K562 (cell line): Measurements from ENCODE around the gene TUBB4B. TPM values are rescaled to one million over a fixed set of nuclear protein-coding genes. Genes with fewer than 3 reads are reported as not detected.

Source experiments
- ATAC-seq: fragments of 200-7000 bp; cut with Tn5 transposase; 3 replicates; pipeline ENCODE4 v1.9.1; 2020; ENCODE audit warnings: moderate library complexity
- BruUV-seq: library from RNA; stranded (reverse); fragments of 400-500 nt; replicated peaks from 2 replicates; lab custom pipeline; 2021; lab: Mats Ljungman, UMichigan
- CTCF ChIA-PET: fragments of 300-600 bp; formaldehyde crosslinking; extraction: SDS; loops from one replicate; lab custom pipeline; 2021; ENCODE audit warnings: low intra/inter-chr PET ratio; lab: Yijun Ruan, JAX
- POLR2A ChIA-PET: fragments of 300-600, 350-650 bp; sonication (Branson Sonifier 250); formaldehyde crosslinking; extraction: SDS; loops from one replicate; lab custom pipeline; 2021; ENCODE audit warnings: antibody characterized with exemption, inconsistent platforms; lab: Yijun Ruan, JAX
- DNase-seq, 4 experiments: peaks; one replicate each; pipeline versions ENCODE4 v3.0.0 to v3.0.0-alpha.2; 2011 to 2018; ENCODE audit warnings: low spot score in 3 of 4, mixed read lengths in 3 of 4; ENCODE audit errors: extremely low read depth in 1 of 4
- FAIRE-seq: peaks from 2 replicates; lab custom pipeline; 2011; peaks lifted over from hg19 to GRCh38; lab: Jason Lieb, UNC
- H2AFZ ChIP-seq: 2 replicates; pipeline ENCODE4 v1.6.0; 2011; ENCODE audit warnings: low read depth, low read length, control low read depth, inconsistent platforms
- H3K27ac ChIP-seq: fragments of 200-600 bp; 3 replicates; pipeline ENCODE4 v1.8.0; 2011; ENCODE audit warnings: low read depth, mild to moderate bottlenecking, control low read depth, inconsistent platforms, low read length, moderate library complexity, mixed read lengths; ENCODE audit errors: extremely low read depth
- H3K27me3 ChIP-seq, 2 experiments: fragments of 300-600 bp in 1 of 2; 2 replicates in 1 of 2; 3 replicates in 1 of 2; pipeline versions ENCODE4 v1.6.0 to v1.8.0; 2011; ENCODE audit warnings: inconsistent platforms in 2 of 2, low read length in 2 of 2, mild to moderate bottlenecking in 1 of 2, mixed read lengths in 1 of 2, moderate library complexity in 1 of 2; ENCODE audit not compliant: control insufficient read depth in 2 of 2, insufficient read depth in 2 of 2
- H3K36me3 ChIP-seq: fragments of 300-600 bp; 3 replicates; pipeline ENCODE4 v1.8.0; 2011; ENCODE audit warnings: mild to moderate bottlenecking, low read length, inconsistent platforms; ENCODE audit not compliant: control insufficient read depth, insufficient read depth
- H3K4me1 ChIP-seq, 2 experiments: fragments of 200-600 bp in 1 of 2; replicated peaks in 1 of 2; 2 replicates in 1 of 2; 3 replicates in 1 of 2; pipeline versions ENCODE4 v1.5.1 to v1.8.0; 2011; ENCODE audit warnings: inconsistent platforms in 2 of 2, low read length in 2 of 2, mild to moderate bottlenecking in 1 of 2, mixed read lengths in 1 of 2, moderate library complexity in 1 of 2; ENCODE audit not compliant: control insufficient read depth in 2 of 2, insufficient read depth in 2 of 2
- H3K4me2 ChIP-seq: 2 replicates; pipeline ENCODE4 v1.6.1; 2011; ENCODE audit warnings: low read length, control low read depth, inconsistent platforms, mixed read lengths; ENCODE audit not compliant: insufficient read depth
- H3K4me3 ChIP-seq: fragments of 200-600 bp; sonication (generic), shearing (Covaris generic); 2 replicates; pipeline ENCODE4 v1.5.1; 2016; ENCODE audit warnings: control low read depth, inconsistent platforms
- H3K79me2 ChIP-seq: fragments of 200-600 bp; 3 replicates; pipeline ENCODE4 v1.8.0; 2011; ENCODE audit warnings: low read length, inconsistent platforms; ENCODE audit not compliant: control insufficient read depth, insufficient read depth
- H3K9ac ChIP-seq, 2 experiments: 2 replicates each; pipeline versions ENCODE4 v1.6.0 to v1.6.1; 2011; ENCODE audit warnings: low read depth in 2 of 2, low read length in 2 of 2, control low read depth in 1 of 2, inconsistent platforms in 1 of 2, mild to moderate bottlenecking in 1 of 2, mixed read lengths in 1 of 2; ENCODE audit not compliant: insufficient read depth in 1 of 2
- H3K9me1 ChIP-seq: one replicate; pipeline ENCODE4 v1.6.0; 2011; ENCODE audit warnings: inconsistent platforms, mild to moderate bottlenecking, low read length, moderate library complexity; ENCODE audit not compliant: control insufficient read depth, insufficient read depth
- H3K9me3 ChIP-seq: replicated peaks from 2 replicates; pipeline ENCODE4 v1.5.1; 2011; ENCODE audit warnings: low read depth, low read length, inconsistent platforms; ENCODE audit not compliant: control insufficient read depth, insufficient read depth
- H4K20me1 ChIP-seq: replicated peaks from 2 replicates; pipeline ENCODE4 v1.6.1; 2011; ENCODE audit warnings: low read length, inconsistent platforms, mixed read lengths; ENCODE audit not compliant: control insufficient read depth, insufficient read depth
- HOXB6 ChIP-seq: fragments of 250-450 bp; sonication (Bioruptor Pico); IDR thresholded peaks from 2 replicates; pipeline ENCODE4 v1.5.1; 2022; ENCODE audit warnings: mild to moderate bottlenecking, borderline replicate concordance
- POLR2G ChIP-seq: fragments of 200-400 bp; formaldehyde crosslinking; IDR thresholded peaks from 2 replicates; pipeline ENCODE4 v1.6.1; 2017; ENCODE audit warnings: low read depth, mild to moderate bottlenecking, antibody characterized with exemption, low read length, moderate library complexity
- PRMT5 ChIP-seq: sonication (generic); formaldehyde crosslinking; IDR thresholded peaks from 2 replicates; pipeline ENCODE4 v1.5.0; 2020; ENCODE audit warnings: missing genetic modification reagents
- PYGO2 ChIP-seq: fragments of 450-650 bp; IDR thresholded peaks from 2 replicates; pipeline ENCODE4 v1.6.1; 2016; ENCODE audit warnings: mild to moderate bottlenecking, missing genetic modification characterization, moderate library complexity, missing compliant biosample characterization
- RAD21 ChIP-seq, 2 experiments: fragments of 250-450 bp in 1 of 2; fragments of 450-650 bp in 1 of 2; sonication (Bioruptor Pico) in 1 of 2; formaldehyde crosslinking in 1 of 2; IDR thresholded peaks in 1 of 2; conservative IDR thresholded peaks in 1 of 2; 2 replicates each; pipeline versions ENCODE4 v1.4.0 to v1.8.0; 2020 to 2022; ENCODE audit warnings: mild to moderate bottlenecking in 2 of 2, moderate library complexity in 1 of 2
- RBM39 ChIP-seq: fragments of 200-400 bp; formaldehyde crosslinking; optimal IDR thresholded peaks from 2 replicates; pipeline ENCODE3; 2018; ENCODE audit warnings: low read depth, low read length
- STAT6 ChIP-seq: sonication (generic); formaldehyde crosslinking; IDR thresholded peaks from 2 replicates; pipeline ENCODE4 v1.8.1; 2023; ENCODE audit warnings: mild to moderate bottlenecking, missing genetic modification reagents
- TSHZ1 ChIP-seq: fragments of 250-450 bp; sonication (Bioruptor Pico); IDR thresholded peaks from 2 replicates; pipeline ENCODE4 v1.4.0; 2020; ENCODE audit warnings: mild to moderate bottlenecking, moderate library complexity
- ZBTB33 ChIP-seq: sonication (generic); formaldehyde crosslinking; IDR thresholded peaks from 2 replicates; pipeline ENCODE4 v1.8.1; 2023; ENCODE audit warnings: mild to moderate bottlenecking, missing genetic modification reagents
- ZNF124 ChIP-seq: sonication (generic); formaldehyde crosslinking; IDR thresholded peaks from 2 replicates; pipeline ENCODE4 v1.8.1; 2022; ENCODE audit warnings: missing genetic modification reagents
- ZSCAN32 ChIP-seq: fragments of 450-650 bp; formaldehyde crosslinking; IDR thresholded peaks from 2 replicates; pipeline ENCODE4 v1.4.0; 2020; ENCODE audit warnings: mild to moderate bottlenecking, moderate library complexity
- WGBS: fragments of 100-300 bp; shearing (Covaris generic); methylation state at CpG from one replicate; pipeline ENCODE4 v1.1.6; 2016; ENCODE audit warnings: low coverage, mixed read lengths; ENCODE audit not compliant: insufficient coverage; ENCODE audit errors: missing lambda C conversion rate; 5-methylcytosine and 5-hydroxymethylcytosine counted together
- in situ Hi-C: fragments of 300-500 bp; cut with MboI; formaldehyde crosslinking; loops from 4 replicates; pipeline ENCODE4 v1.15.0; 2018; ENCODE audit warnings: inconsistent platforms, mixed read lengths
- intact Hi-C: fragments of 100-400 bp; cut with micrococcal nuclease; formaldehyde crosslinking; loops from 2 replicates; pipeline ENCODE4 v1.14.2; 2022
- polyA plus RNA-seq, 8 experiments: library from polyadenylated mRNA; depleted of rRNA in 4 of 8; stranded (reverse) in 5 of 8; unstranded in 3 of 8; fragments of >200 nt; fragmentation: Nextera tagmentation in 2 of 8; fragmentation: Illumina TruSeq in 1 of 8; extraction: Ambion mirVana in 2 of 8; extraction: Trizol in 1 of 8; gene quantifications; 2 replicates each; pipeline versions ENCODE4 v1.2.1 to v1.2.3, GENCODE V29; 2011 to 2014; ENCODE audit warnings: inconsistent platforms in 1 of 8, missing spikeins in 1 of 8
- total RNA-seq, 7 experiments: library from RNA; depleted of rRNA in 6 of 7; stranded (reverse); fragments of >200 nt in 6 of 7; fragmentation: Illumina TruSeq in 2 of 7; extraction: Trizol in 2 of 7; gene quantifications; 2 replicates each; pipeline versions ENCODE4 v1.2.1 to v1.2.3, GENCODE V29; 2011 to 2021; ENCODE audit warnings: low replicate concordance in 1 of 7

The TUBB4B gene
- total and polyA plus RNA-seq, 9 of the 15 experiments (the other 6 are each of a cell fraction or from before 2014, with no cell fraction given): 24.1 to 443 (median 268) TPM

GRCh38 chr9:137237759-137238726 is 3.0 kb upstream of the TUBB4B start:
- H3K4me3 ChIP-seq: no peak overlapping the region
- peak overlapping the region in 1 of 2 experiments; percentile 88; a peak in 2 of 4 replicates for H3K9ac ChIP-seq
- ATAC-seq: no peak
- peaks cover 15% of the 10 kb centered on the region for H4K20me1 ChIP-seq
- peaks cover 23 to 91% of the 10 kb centered on the region in 2 experiments for H3K4me1 ChIP-seq
- no TSS peak for BruUV-seq
- H3K9me3 ChIP-seq: no peaks in the 10 kb centered on the region
- no peak overlapping the region for H2AFZ ChIP-seq
- no peak for FAIRE-seq
- H3K27ac ChIP-seq: no peak overlapping the region
- peaks cover 19% of the 10 kb centered on the region for H3K36me3 ChIP-seq
- peaks cover 46% of the 10 kb centered on the region for H3K79me2 ChIP-seq
- in situ Hi-C loops: loop anchor here (25.0 kb wide), 1 partner anchor 451 kb away; the partner anchor contains the start of genes CCDC183 and TMEM141
- 68% methylated on average over 12 of the region's 13 CpGs for WGBS
- peaks cover 8% of the 10 kb centered on the region for H3K9me1 ChIP-seq
- POLR2A ChIA-PET: interaction anchor here (0.6 to 0.7 kb wide), 2 partner anchors 66 to 195 kb away, joined by 3 to 4 read pairs; partner anchors contain the start of gene TMEM210
- no peak for DNase-seq
- intact Hi-C loops: no loop called here
- CTCF ChIA-PET: interaction anchor here (1.2 kb wide), 1 partner anchor 191 kb away, joined by 7 read pairs; the partner anchor contains the start of gene NPDC1
- no peak overlapping the region for H3K4me2 ChIP-seq
- H3K27me3 ChIP-seq: no peaks in the 10 kb centered on the region
- TF ChIP-seq PRMT5 (CRISPR knock-in tag): no peak
- TF ChIP-seq ZBTB33 (CRISPR knock-in tag): peak; percentile 90
- TF ChIP-seq POLR2G: peak; percentile 30; the same call in 1 of the 2 replicates
- TF ChIP-seq ZNF124 (CRISPR knock-in tag): no peak
- TF ChIP-seq HOXB6 (CRISPR knock-in tag): no peak
- no peak for TF ChIP-seq TSHZ1 (CRISPR knock-in tag)
- no peak for TF ChIP-seq RAD21 (CRISPR knock-in tag; conservative IDR thresholded peaks at IDR 0.05 in 1 of 2, IDR thresholded peaks at IDR 0.05 in 1 of 2)
- TF ChIP-seq RBM39: no peak
- no peak for TF ChIP-seq STAT6 (CRISPR knock-in tag)
- TF ChIP-seq PYGO2 (tag): no peak
- TF ChIP-seq ZSCAN32 (CRISPR knock-in tag): no peak
